A549 (cell line): ENCODE data around the gene RPS6KA4. TPM values are rescaled to one million over a fixed set of nuclear protein-coding genes. Genes with fewer than 3 reads are reported as not detected.

ENCODE experiments used
- ATAC-seq, 2 experiments: fragments of 200-7000 bp in 1 of 2; fragments of >200 bp in 1 of 2; cut with Nextera tagmentation in 1 of 2; cut with Tn5 transposase in 1 of 2; 3 replicates each; pipeline versions ENCODE4 v1.8.0 to v1.9.1; 2018 to 2020; ENCODE audit warnings: mild to moderate bottlenecking in 1 of 2, moderate library complexity in 1 of 2
- CTCF ChIA-PET: fragments of 300-600 bp; sonication (Branson Sonifier 250); formaldehyde crosslinking; extraction: SDS; loops from one replicate; lab custom pipeline; 2021; ENCODE audit warnings: antibody characterized with exemption, inconsistent platforms; lab: Yijun Ruan, JAX
- POLR2A ChIA-PET: fragments of 350-600 bp; formaldehyde crosslinking; extraction: SDS; loops from one replicate; lab custom pipeline; 2021; ENCODE audit warnings: antibody characterized with exemption, inconsistent platforms; lab: Yijun Ruan, JAX
- DNase-seq, 2 experiments: peaks; one replicate each; pipeline versions ENCODE4 v3.0.0 to v3.0.0-alpha.2; 2011 to 2016; ENCODE audit warnings: low read depth in 1 of 2, low spot score in 1 of 2
- FAIRE-seq: peaks from 2 replicates; lab custom pipeline; 2011; peaks lifted over from hg19 to GRCh38; lab: Jason Lieb, UNC
- H3K27ac ChIP-seq, 2 experiments: fragments of >200 bp; sonication (Bioruptor Twin); formaldehyde crosslinking; 3 replicates each; pipeline ENCODE4 v1.5.1; 2016 to 2017
- H3K4me1 ChIP-seq: fragments of >200 bp; sonication (Bioruptor Twin); formaldehyde crosslinking; 3 replicates; pipeline ENCODE4 v1.6.1; 2016
- H3K4me2 ChIP-seq: fragments of >200 bp; sonication (Bioruptor Twin); formaldehyde crosslinking; 3 replicates; pipeline ENCODE4 v1.6.1; 2016
- H3K4me3 ChIP-seq: fragments of >200 bp; sonication (Bioruptor Twin); formaldehyde crosslinking; 3 replicates; pipeline ENCODE4 v1.5.1; 2016
- H3K9me3 ChIP-seq: fragments of >200 bp; sonication (Bioruptor Twin); formaldehyde crosslinking; 3 replicates; pipeline ENCODE4 v1.6.1; 2016
- BCL3 ChIP-seq: fragments of >200 bp; sonication (Bioruptor Twin); formaldehyde crosslinking; IDR thresholded peaks from 3 replicates; pipeline ENCODE4 v1.6.1; 2016
- BHLHE40 ChIP-seq: IDR thresholded peaks from 2 replicates; pipeline ENCODE4 v1.6.1; 2012; ENCODE audit warnings: low read depth, low read length, inconsistent platforms
- CBX8 ChIP-seq: fragments of 200-600 bp; sonication (generic); IDR thresholded peaks from 2 replicates; pipeline ENCODE4 v1.6.1; 2016
- CEBPB ChIP-seq, 2 experiments: fragments of >200 bp in 1 of 2; sonication (Bioruptor Twin) in 1 of 2; formaldehyde crosslinking in 1 of 2; IDR thresholded peaks; 2 replicates each; pipeline ENCODE4 v1.6.1; 2012 to 2016
- E2F6 ChIP-seq: IDR thresholded peaks from 2 replicates; pipeline ENCODE4 v1.6.1; 2012; ENCODE audit warnings: low read depth, borderline replicate concordance
- EHMT2 ChIP-seq: fragments of 200-600 bp; sonication (generic); IDR thresholded peaks from 2 replicates; pipeline ENCODE4 v1.6.1; 2016; ENCODE audit warnings: antibody characterized with exemption, low read depth, mild to moderate bottlenecking, moderate library complexity
- ELK1 ChIP-seq: fragments of 150-350 bp; IDR thresholded peaks from 2 replicates; pipeline ENCODE4 v1.6.1; 2014; ENCODE audit warnings: low read depth, mild to moderate bottlenecking, low read length
- ESRRA ChIP-seq: fragments of 150-350 bp; IDR thresholded peaks from 2 replicates; pipeline ENCODE4 v1.6.1; 2014; ENCODE audit warnings: mild to moderate bottlenecking, low read length, borderline replicate concordance
- FOSL2 ChIP-seq, 2 experiments: fragments of 450-650 bp in 1 of 2; fragments of >200 bp in 1 of 2; sonication (Bioruptor Twin) in 1 of 2; formaldehyde crosslinking; IDR thresholded peaks; 2 replicates each; pipeline versions ENCODE4 v1.5.0 to v1.6.1; 2016 to 2020; ENCODE audit warnings: mild to moderate bottlenecking in 1 of 2, moderate library complexity in 1 of 2
- GATA3 ChIP-seq: IDR thresholded peaks from 2 replicates; pipeline ENCODE4 v1.6.1; 2012; ENCODE audit warnings: borderline replicate concordance
- HOXA7 ChIP-seq: fragments of 250-450 bp; sonication (Bioruptor Pico); IDR thresholded peaks from 2 replicates; pipeline ENCODE4 v1.5.0; 2020; ENCODE audit warnings: mild to moderate bottlenecking, moderate library complexity
- JUN ChIP-seq, 2 experiments: fragments of >200 bp; sonication (Bioruptor Twin); formaldehyde crosslinking; IDR thresholded peaks; 2 replicates in 1 of 2; 3 replicates in 1 of 2; pipeline ENCODE4 v1.6.1; 2016 to 2017
- JUNB ChIP-seq: fragments of >200 bp; sonication (Bioruptor Twin); formaldehyde crosslinking; IDR thresholded peaks from 2 replicates; pipeline ENCODE4 v1.6.1; 2016
- KDM1A ChIP-seq: fragments of 200-600 bp; sonication (generic); IDR thresholded peaks from 2 replicates; pipeline ENCODE4 v1.6.1; 2016; ENCODE audit warnings: low read depth, mild to moderate bottlenecking
- KDM5A ChIP-seq: fragments of 200-600 bp; sonication (generic); IDR thresholded peaks from 2 replicates; pipeline ENCODE4 v1.6.1; 2016; ENCODE audit warnings: antibody characterized with exemption, mild to moderate bottlenecking
- MAFK ChIP-seq: fragments of 450-650 bp; IDR thresholded peaks from 2 replicates; pipeline ENCODE4 v1.6.1; 2014; ENCODE audit not compliant: partially characterized antibody
- MAX ChIP-seq: IDR thresholded peaks from 2 replicates; pipeline ENCODE4 v1.6.1; 2012
- NPAS2 ChIP-seq: fragments of 250-450 bp; sonication (Bioruptor Pico); IDR thresholded peaks from 2 replicates; pipeline ENCODE4 v1.8.0; 2022; ENCODE audit warnings: mild to moderate bottlenecking, moderate library complexity, borderline replicate concordance
- PBX3 ChIP-seq: IDR thresholded peaks from 2 replicates; pipeline ENCODE4 v1.6.1; 2012
- PHF8 ChIP-seq: fragments of 200-600 bp; sonication (generic); IDR thresholded peaks from 2 replicates; pipeline ENCODE4 v1.6.1; 2016; ENCODE audit warnings: low read depth, mild to moderate bottlenecking, antibody characterized with exemption, moderate library complexity, borderline replicate concordance
- POLR2A ChIP-seq: IDR thresholded peaks from 2 replicates; pipeline ENCODE4 v1.6.1; 2012; ENCODE audit warnings: mild to moderate bottlenecking, low read length
- POLR2AphosphoS2 ChIP-seq: conservative IDR thresholded peaks from 2 replicates; pipeline ENCODE4 v1.6.1; 2012; ENCODE audit warnings: low read length, improper control_type of control experiment, inconsistent platforms
- SMC3 ChIP-seq: fragments of >200 bp; sonication (Bioruptor Twin); formaldehyde crosslinking; IDR thresholded peaks from 3 replicates; pipeline ENCODE4 v1.6.1; 2018; ENCODE audit warnings: inconsistent platforms
- TFCP2L1 ChIP-seq: fragments of 250-450 bp; sonication (Bioruptor Pico); IDR thresholded peaks from 2 replicates; pipeline ENCODE4 v1.5.0; 2021; ENCODE audit warnings: mild to moderate bottlenecking
- ZFP36 ChIP-seq: fragments of 450-650 bp; IDR thresholded peaks from 2 replicates; pipeline ENCODE4 v1.6.1; 2014; ENCODE audit warnings: borderline replicate concordance; ENCODE audit not compliant: partially characterized antibody
- ZNF302 ChIP-seq: fragments of 250-450 bp; sonication (Bioruptor Pico); IDR thresholded peaks from 2 replicates; pipeline ENCODE4 v1.9.0; 2021; ENCODE audit warnings: inconsistent platforms, mild to moderate bottlenecking, moderate library complexity
- WGBS: methylation state at CpG from one replicate; pipeline ENCODE4 v1.1.6; 2017; ENCODE audit errors: missing lambda C conversion rate; 5-methylcytosine and 5-hydroxymethylcytosine counted together
- polyA minus RNA-seq: library from RNA; depleted of rRNA, polyadenylated mRNA; stranded (reverse); fragments of >200 nt; gene quantifications from 2 replicates; pipeline ENCODE4 v1.2.3, GENCODE V29; 2011; rRNA and poly(A)+ RNA removed
- polyA plus RNA-seq, 4 experiments: library from polyadenylated mRNA; depleted of rRNA in 3 of 4; stranded (reverse); fragments of >200 nt; fragmentation: RNase III in 1 of 4; extraction: RNeasy Plus Mini Kit Qiagen cat#74134 plus additional on column Dnase treatment in 1 of 4; gene quantifications; 2 replicates in 3 of 4; 3 replicates in 1 of 4; pipeline ENCODE4 v1.2.3, GENCODE V29; 2011 to 2017

RPS6KA4 gene
- polyA plus RNA-seq (2011; rRNA removed) (19.1 and 21.4 TPM in 2 replicates), polyA plus RNA-seq (2017; fragmentation: RNase III; extraction: RNeasy Plus Mini Kit Qiagen cat#74134 plus additional on column Dnase treatment) (34.5 to 40.4 TPM (median 35.9 TPM) in 3 replicates), polyA minus RNA-seq (29.3 and 30.1 TPM in 2 replicates)
- polyA plus RNA-seq (2012; cell fraction: cytosol; rRNA removed) = 39.3 and 53.0 TPM in 2 replicates
- 69.4 and 106 TPM in 2 replicates for polyA plus RNA-seq (2012; cell fraction: nucleus; rRNA removed)

GRCh38 chr11:64358907-64359711 lies at the start of gene RPS6KA4:
TSS of gene RPS6KA4 (plus strand) at chr11:64359162. CDS start at chr11:64359236, 74 bp downstream.
- peaks cover 50% of the 10 kb centered on the region for H3K4me1 ChIP-seq
- H3K4me2 ChIP-seq = peak within 1 kb of the TSS; percentile 87
- under 1% methylated on average over 17 of the region's 70 CpGs for WGBS
- FAIRE-seq (no peak), DNase-seq (peak; percentile 47 to 71), ATAC-seq (peak; percentile 70 to 80)
- TF ChIP-seq BHLHE40 = 0 out of 2 replicates have a peak, but pooled peaks have one; percentile 25
- TF ChIP-seq KDM5A = no peak
- TF ChIP-seq ZFP36 = no peak
- TF ChIP-seq GATA3 = 0 out of 2 replicates have a peak, but pooled peaks have one; percentile 9
- TF ChIP-seq ZNF302 (CRISPR knock-in tag) = no peak
- no peak for TF ChIP-seq ESRRA
- no peak for TF ChIP-seq SMC3
- no peak for TF ChIP-seq EHMT2
- peak; percentile 60; the same call in 2 of the 3 replicates for TF ChIP-seq BCL3
- peak; percentile 64 for TF ChIP-seq POLR2A
- TF ChIP-seq FOSL2 (IDR thresholded peaks at IDR 0.05) = no peak
- TF ChIP-seq FOSL2 (CRISPR knock-in tag; IDR thresholded peaks at IDR 0.05) = peak; percentile 63
- TF ChIP-seq POLR2AphosphoS2 = no peak
- peak; percentile 41; the same call in 1 of the 2 replicates for TF ChIP-seq NPAS2 (CRISPR knock-in tag)
- TF ChIP-seq ELK1 = no peak
- no peak for TF ChIP-seq MAFK
- no peak for TF ChIP-seq TFCP2L1 (CRISPR knock-in tag)
- TF ChIP-seq JUNB = no peak
- TF ChIP-seq MAX = peak; percentile 64
- TF ChIP-seq PHF8 = peak; percentile 69; the same call in 1 of the 2 replicates
- no peak for TF ChIP-seq CEBPB (IDR thresholded peaks at IDR 0.05)
- no peak for TF ChIP-seq CBX8
- no peak for TF ChIP-seq HOXA7 (CRISPR knock-in tag)
- no peak for TF ChIP-seq PBX3
- peak in 1 of 2 experiments; percentile 64; a peak in 2 of 5 replicates for TF ChIP-seq JUN (IDR thresholded peaks at IDR 0.05)
- TF ChIP-seq KDM1A = peak; percentile 26; the same call in 1 of the 2 replicates
- peak; percentile 52 for TF ChIP-seq E2F6
- peak within 1 kb of the TSS; percentile 73 for H3K4me3 ChIP-seq
- CTCF ChIA-PET = interaction anchor here (0.9 to 33.9 kb wide), 8 partner anchors 10 to 308 kb away, joined by 3 to 996 read pairs (median 4); partner anchors contain the start of genes CATSPERZ, CCDC88B, ESRRA and PRDX5
- H3K9me3 ChIP-seq = no peaks in the 10 kb centered on the region
- peak within 1 kb of the TSS; percentile 86 to 98 for H3K27ac ChIP-seq
- POLR2A ChIA-PET = interaction anchor here (0.7 to 4.6 kb wide), 3 partner anchors 27 to 41 kb away, joined by 3 to 50 read pairs (median 5); partner anchors contain the start of genes PRDX5 and TRMT112
